GM21737 (cell line): ENCODE measurements around the gene SEPTIN1.

Source experiments
- ATAC-seq: cut with Tn5 transposase; IDR thresholded peaks from one replicate; pipeline ENCODE4 v1.9.1; 2021; ENCODE audit warnings: mild to moderate bottlenecking, moderate library complexity; ENCODE audit not compliant: unreplicated experiment

Gene SEPTIN1

GRCh38 chr16:30382111-30382881 lies at the start of gene SEPTIN1:
Gene SEPTIN1, minus strand, starts transcription at chr16:30382561. Its CDS starts 19 bp downstream, at chr16:30382542.
- no peak for ATAC-seq

- ATAC-seq: peak; percentile 4
Observed at GRCh38 chr16:30430428-30430970, 48.1 kb upstream of the SEPTIN1 start.

- peak; percentile 97 for ATAC-seq
Observed at GRCh38 chr16:30429678-30430427, 47.5 kb upstream of the SEPTIN1 start, which contains the start of gene DCTPP1. Gene DCTPP1, minus strand, starts transcription at chr16:30430030. Its CDS starts 50 bp downstream, at chr16:30429980.

- ATAC-seq: no peak
Observed at GRCh38 chr16:30429418-30429677, 47.0 kb upstream of the SEPTIN1 start.

- no peak for ATAC-seq
Observed at GRCh38 chr16:30428055-30428454, 45.7 kb upstream of the SEPTIN1 start.

- no peak for ATAC-seq
Observed at GRCh38 chr16:30421010-30421409, 38.6 kb upstream of the SEPTIN1 start.

- ATAC-seq: no peak
Observed at GRCh38 chr16:30418350-30419181, 36.2 kb upstream of the SEPTIN1 start.

GRCh38 chr16:30417529-30418349 lies 35.4 kb upstream of the SEPTIN1 start:
- peak; percentile 73 for ATAC-seq

GRCh38 chr16:30416624-30417528 lies 34.5 kb upstream of the SEPTIN1 start:
- ATAC-seq: no peak

GRCh38 chr16:30416047-30416603 lies 33.8 kb upstream of the SEPTIN1 start:
- ATAC-seq: no peak

GRCh38 chr16:30414159-30414558 lies 31.8 kb upstream of the SEPTIN1 start:
- no peak for ATAC-seq

- no peak for ATAC-seq
Observed at GRCh38 chr16:30413112-30413806, 30.9 kb upstream of the SEPTIN1 start.

GRCh38 chr16:30409125-30410060 lies 27.0 kb upstream of the SEPTIN1 start:
- ATAC-seq: peak; percentile 47

- ATAC-seq: no peak
Observed at GRCh38 chr16:30407804-30408534, 25.6 kb upstream of the SEPTIN1 start.

GRCh38 chr16:30407102-30407803 lies 24.9 kb upstream of the SEPTIN1 start, which contains the start of gene ZNF771:
Gene ZNF771, plus strand, starts transcription at chr16:30407606. Its CDS starts 448 bp downstream, at chr16:30408054.
- peak; percentile 72 for ATAC-seq

GRCh38 chr16:30406795-30407101 lies 24.4 kb upstream of the SEPTIN1 start:
- ATAC-seq: no peak
